Upper lobe of right lung (tissue), 1 donor: Measurements from ENCODE around the gene POLE. TPM values are rescaled to one million over a fixed set of nuclear protein-coding genes. Genes with fewer than 3 reads are reported as not detected.
A peak's percentile ranks its signal among the peaks of the same experiment; 100 is the strongest.

Experiments
- ATAC-seq: fragments of 200-7000 bp; cut with Tn5 transposase; one replicate; pipeline ENCODE4 v1.9.1; 2020; ENCODE audit warnings: mild to moderate bottlenecking, moderate library complexity
- DNase-seq: peaks from one replicate; pipeline ENCODE4 v3.0.0-alpha.2; 2020
- H3K27ac ChIP-seq: fragments of 200-600 bp; one replicate; pipeline ENCODE4 v1.8.0; 2022
- H3K27me3 ChIP-seq: fragments of 200-600 bp; one replicate; pipeline ENCODE4 v1.8.0; 2022; ENCODE audit warnings: mild to moderate bottlenecking
- H3K36me3 ChIP-seq: fragments of 200-600 bp; one replicate; pipeline ENCODE4 v1.8.0; 2022
- H3K4me1 ChIP-seq: fragments of 200-600 bp; one replicate; pipeline ENCODE4 v1.8.0; 2022
- H3K4me3 ChIP-seq: fragments of 200-600 bp; one replicate; pipeline ENCODE4 v1.8.0; 2022; ENCODE audit warnings: mild to moderate bottlenecking
- H3K9me3 ChIP-seq: fragments of 200-600 bp; one replicate; pipeline ENCODE4 v1.8.0; 2022
- CTCF ChIP-seq: fragments of 200-600 bp; IDR thresholded peaks from one replicate; pipeline ENCODE4 v1.8.0; 2022; ENCODE audit warnings: antibody characterized with exemption
- intact Hi-C: fragments of 100-400 bp; cut with DNase I; formaldehyde crosslinking; loops from one replicate; pipeline ENCODE4 v1.11.0; 2022
- total RNA-seq: library from RNA; stranded (reverse); fragmentation: NEBNext Ultra II Directional; extraction: Animal tissue kit (Norgen Biotek cat#: 25700); gene quantifications from one replicate; pipeline ENCODE4 v1.2.1, GENCODE V29; 2021
- donor health status: DM: no; HTN: yes; CAD: no; lungs with severe emphysema.

The POLE gene
- total RNA-seq, 1 donor from 2014 or later, result 23.5 TPM

GRCh38 chr12:132726386-132726785 lies 39.2 kb upstream of the POLE start:
- no peak overlapping the region for H3K27ac ChIP-seq
- H3K9me3 ChIP-seq, result no peaks in the 10 kb centered on the region
- TF ChIP-seq CTCF, result no peak
- DNase-seq, result no peak
- ATAC-seq, result no peak
- H3K4me1 ChIP-seq, result no peaks in the 10 kb centered on the region
- H3K36me3 ChIP-seq, result peaks cover 91% of the 10 kb centered on the region
- no peak overlapping the region for H3K4me3 ChIP-seq
- H3K27me3 ChIP-seq, result no peaks in the 10 kb centered on the region
- intact Hi-C loops, result no loop called here

DNA sequence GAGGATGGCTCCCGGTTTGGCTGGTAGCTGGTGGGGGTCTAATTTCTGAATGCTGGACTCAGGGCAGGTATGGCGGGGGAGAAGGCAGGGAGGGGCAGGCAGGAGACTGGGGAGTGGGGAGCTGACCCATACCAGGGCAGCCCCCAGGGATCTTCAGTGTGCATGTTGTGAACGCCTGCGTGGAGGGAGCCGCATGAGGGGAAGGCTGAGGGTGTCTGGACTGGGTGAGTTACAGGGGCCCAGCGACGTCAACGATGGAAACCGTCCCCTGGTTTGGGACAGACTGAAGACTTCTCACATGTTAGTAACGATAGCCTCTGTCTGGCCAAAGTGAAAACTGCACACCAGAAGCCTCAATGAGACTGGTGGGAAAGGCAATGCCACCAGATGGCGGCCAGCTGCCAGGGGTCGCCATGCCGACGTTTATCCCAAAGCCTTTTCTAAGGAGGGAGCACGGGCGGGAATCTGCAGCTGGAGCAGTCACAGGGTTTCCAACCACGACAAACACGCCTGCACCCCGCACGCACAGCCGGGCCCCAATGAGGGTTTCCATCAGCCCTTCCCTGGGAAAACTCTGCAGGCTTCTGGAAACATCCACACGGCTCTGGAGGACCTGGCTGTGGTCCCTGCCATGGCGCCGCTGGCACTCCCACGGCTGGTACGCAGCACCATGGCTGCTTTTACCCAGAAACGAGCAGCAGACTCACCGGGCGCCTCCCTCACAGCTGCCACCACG lies 37.5 kb upstream of the POLE start:
- peaks cover 90% of the 10 kb centered on the region for H3K36me3 ChIP-seq
- no peak for DNase-seq
- TF ChIP-seq CTCF, result no peak
- ATAC-seq, result peak; percentile 8
- H3K4me3 ChIP-seq, result no peak overlapping the region
- no peaks in the 10 kb centered on the region for H3K9me3 ChIP-seq
- no peaks in the 10 kb centered on the region for H3K27me3 ChIP-seq
- H3K4me1 ChIP-seq, result no peaks in the 10 kb centered on the region
- H3K27ac ChIP-seq, result no peak overlapping the region
- intact Hi-C loops, result no loop called here

DNA sequence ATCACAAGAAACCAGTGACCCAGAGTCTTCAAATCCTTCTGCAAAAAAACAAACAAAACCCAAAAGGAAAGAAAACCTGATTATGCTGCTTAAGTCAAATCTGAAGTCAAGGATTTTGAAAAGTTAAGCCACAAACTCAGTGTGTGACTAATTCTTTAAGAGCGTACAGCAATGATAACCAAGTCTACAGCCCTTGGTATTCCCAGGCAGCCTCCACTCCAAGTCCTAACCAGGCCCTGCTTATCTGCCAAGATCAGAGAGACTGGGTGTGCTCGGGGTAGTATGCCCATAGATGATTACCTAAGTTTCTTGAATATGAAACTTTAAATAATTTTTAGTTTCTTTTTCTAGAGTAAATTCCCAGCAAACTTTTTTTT lies 36.6 kb upstream of the POLE start:
- peaks cover 95% of the 10 kb centered on the region for H3K36me3 ChIP-seq
- TF ChIP-seq CTCF, result no peak

GRCh38 chr12:132723015-132723763 lies 36.0 kb upstream of the POLE start:
- ATAC-seq (no peak), DNase-seq (no peak)
- Histone ChIP-seq H3K9me3 (no peaks in the 10 kb centered on the region), H3K4me3 (no peak overlapping the region), H3K27ac (no peak overlapping the region), H3K27me3 (no peaks in the 10 kb centered on the region), H3K4me1 (no peaks in the 10 kb centered on the region), H3K36me3 (peaks cover 91% of the 10 kb centered on the region)
- no peak for TF ChIP-seq CTCF
- intact Hi-C loops, result no loop called here

More for the DNA sequence above, 36.6 kb upstream of the POLE start:
- intact Hi-C loops, result no loop called here
- no peaks in the 10 kb centered on the region for H3K27me3 ChIP-seq
- ATAC-seq, result no peak
- no peak overlapping the region for H3K4me3 ChIP-seq
- H3K4me1 ChIP-seq, result no peaks in the 10 kb centered on the region
- H3K9me3 ChIP-seq, result no peaks in the 10 kb centered on the region
- DNase-seq, result no peak
- H3K27ac ChIP-seq, result no peak overlapping the region

GRCh38 chr12:132720606-132721345 lies 33.6 kb upstream of the POLE start:
- TF ChIP-seq CTCF, result no peak
- Histone ChIP-seq H3K27ac (no peak overlapping the region), H3K27me3 (no peaks in the 10 kb centered on the region), H3K36me3 (peaks cover 83% of the 10 kb centered on the region), H3K4me3 (no peak overlapping the region), H3K4me1 (no peaks in the 10 kb centered on the region), H3K9me3 (no peaks in the 10 kb centered on the region)
- no peak for ATAC-seq
- intact Hi-C loops, result no loop called here
- DNase-seq, result no peak
